GM13977 (cell line): ENCODE results near the gene HIPK2.

Experiments used
- DNase-seq: peaks from one replicate; pipeline ENCODE4 v3.0.0; 2012; ENCODE audit warnings: low spot score
- CTCF ChIP-seq: IDR thresholded peaks from 2 replicates; pipeline ENCODE4 v1.5.1; 2012; ENCODE audit warnings: mild to moderate bottlenecking, control low read depth; ENCODE audit not compliant: insufficient read depth; ENCODE audit errors: extremely low read depth, missing control alignments
- in situ Hi-C: fragments of 300-500 bp; cut with MboI; formaldehyde crosslinking; loops from one replicate; pipeline ENCODE4 v1.12.0; 2022; ENCODE audit warnings: low sequenced_read_pairs, low pct_unique_long_range_greater_than_20kb, mixed read lengths, inconsistent platforms; ENCODE audit not compliant: unreplicated experiment

The HIPK2 gene

GRCh38 chr7:139669106-139670061, 108.4 kb downstream of the HIPK2 start:
- TF ChIP-seq CTCF = no peak
- DNase-seq = no peak
- in situ Hi-C loops = no loop called here

- no peak for TF ChIP-seq CTCF
- in situ Hi-C loops = no loop called here
- no peak for DNase-seq
Measured at GRCh38 chr7:139667377-139667776, 110.4 kb downstream of the HIPK2 start.

- TF ChIP-seq CTCF = no peak
- no peak for DNase-seq
- in situ Hi-C loops = no loop called here
Measured at GRCh38 chr7:139666501-139666900, 111.3 kb downstream of the HIPK2 start.

GRCh38 chr7:139664434-139664833, 113.4 kb downstream of the HIPK2 start:
- no peak for TF ChIP-seq CTCF
- no peak for DNase-seq
- in situ Hi-C loops = no loop called here

GRCh38 chr7:139663608-139664177, 114.1 kb downstream of the HIPK2 start:
- no peak for DNase-seq
- in situ Hi-C loops = no loop called here
- TF ChIP-seq CTCF = no peak

- DNase-seq = no peak
- TF ChIP-seq CTCF = no peak
- in situ Hi-C loops = no loop called here
Measured at GRCh38 chr7:139661903-139662302, 115.9 kb downstream of the HIPK2 start.
